Amygdala (tissue), 56 donors: ENCODE measurements around the gene PLCB4.

Experiments used
- DNase-seq, 56 donors: peaks; one replicate each; lab custom pipeline; 2025; lab: John Stamatoyannopoulos, UW

Gene PLCB4

DNA sequence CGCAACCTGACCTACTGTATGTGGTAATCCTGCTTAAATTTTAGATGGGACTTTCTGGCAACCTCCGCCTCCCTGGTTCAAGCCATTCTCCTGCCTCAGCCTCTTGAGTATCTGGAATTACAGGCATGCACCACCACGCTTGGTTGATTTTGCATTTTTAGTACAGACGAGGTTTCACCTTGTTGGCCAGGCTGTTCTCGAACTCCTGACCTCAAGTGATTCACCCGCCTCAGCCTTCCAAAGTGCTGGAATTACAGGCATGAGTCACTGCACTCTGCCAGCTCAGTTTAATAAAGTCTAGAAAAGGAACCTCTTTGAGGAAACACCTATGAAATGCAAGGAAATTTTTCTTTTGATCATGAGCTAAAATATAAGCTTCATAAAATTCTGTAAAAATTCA lies 9.0 kb upstream of the PLCB4 start:
- DNase-seq: no peak

DNA sequence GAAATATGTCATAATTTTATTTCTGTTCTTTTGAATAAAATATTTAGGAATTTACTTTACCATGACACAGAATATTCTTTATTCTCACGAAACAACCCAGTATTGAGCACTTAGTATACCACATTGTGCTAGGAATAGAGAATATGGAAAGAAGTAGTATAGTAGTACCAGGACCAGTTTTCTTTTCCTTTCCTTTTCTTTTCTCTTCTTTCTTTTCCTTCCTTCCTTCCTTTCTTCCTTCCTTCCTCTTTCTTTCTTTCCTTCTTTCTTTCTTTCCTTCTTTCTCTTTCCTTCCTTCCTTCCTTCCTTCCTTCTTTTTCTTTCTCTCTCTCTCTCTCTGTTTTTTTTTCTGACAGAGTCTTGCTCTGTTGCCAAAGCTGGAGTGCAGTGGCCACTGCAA lies 7.5 kb upstream of the PLCB4 start:
- DNase-seq: no peak

DNA sequence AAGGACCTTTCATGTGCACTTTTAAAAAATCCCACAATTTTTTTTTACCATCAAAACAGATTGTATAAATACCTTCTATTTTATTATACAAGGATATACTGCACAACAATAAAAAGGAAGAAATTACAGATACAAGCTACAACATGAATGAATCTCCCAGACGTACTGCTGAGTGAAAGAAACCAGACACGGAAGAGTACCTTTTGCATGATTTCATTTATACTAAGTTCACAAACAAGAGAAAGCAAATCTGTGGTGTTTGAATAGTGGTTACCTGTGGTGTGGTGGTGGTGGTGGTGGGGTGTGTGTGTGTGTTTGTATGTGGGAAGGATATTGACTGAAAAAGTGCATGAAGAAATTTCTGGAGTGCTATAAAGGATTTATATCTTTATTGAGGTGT lies 6.8 kb upstream of the PLCB4 start:
- DNase-seq: no peak

DNA sequence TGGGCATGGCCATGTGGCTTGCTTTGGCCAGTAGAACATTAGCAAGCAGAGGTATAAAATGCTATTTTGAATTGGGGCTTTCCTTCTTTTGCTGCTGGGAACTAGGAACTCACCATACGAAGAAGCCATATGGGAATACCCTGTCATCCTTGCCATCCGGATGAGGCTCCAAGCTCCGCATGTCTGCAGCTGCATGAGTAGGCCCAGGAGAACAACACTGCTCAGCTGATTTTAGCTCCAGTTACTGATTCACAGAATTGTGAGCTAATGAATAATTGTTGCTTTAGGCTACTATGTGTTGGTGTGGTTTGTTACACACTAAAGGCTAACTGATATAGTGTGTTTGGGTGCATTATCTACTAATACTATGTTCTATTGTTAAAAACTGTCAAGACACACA lies 2.7 kb upstream of the PLCB4 start:
- peak in 5 of 56 donors; percentile 0 to 5 (median 1) for DNase-seq

DNA sequence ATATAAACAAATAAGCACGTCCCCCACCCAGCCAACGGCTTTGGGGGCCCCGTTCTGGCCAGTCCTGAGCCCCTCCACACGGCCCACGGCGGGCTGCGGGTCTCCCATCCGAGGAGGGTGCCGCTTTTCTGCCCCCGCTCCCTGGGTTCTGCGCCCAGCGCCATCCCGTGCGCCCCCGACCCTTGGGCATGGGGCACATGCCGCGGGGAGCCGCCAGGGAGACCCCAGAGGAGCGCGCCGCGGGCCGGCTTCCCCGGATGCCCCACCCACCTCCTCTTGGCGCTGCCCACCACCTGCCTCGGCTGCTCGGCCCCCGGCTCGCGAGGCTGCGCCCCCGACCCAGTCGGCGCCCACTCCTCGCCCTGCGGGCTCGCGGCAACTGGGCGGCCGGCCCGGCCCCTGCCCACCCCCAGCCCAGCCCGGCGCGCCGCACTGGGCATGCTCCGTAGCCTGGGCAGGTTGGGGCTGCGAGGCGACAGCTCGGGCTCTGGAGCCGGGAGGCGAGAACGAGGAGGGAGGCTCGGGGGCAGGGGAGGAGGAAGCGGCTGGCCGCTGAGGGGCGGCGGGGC lies 570 bp upstream of the PLCB4 start:
- peak in 25 of 56 donors; percentile 0 to 50 (median 20) for DNase-seq

DNA sequence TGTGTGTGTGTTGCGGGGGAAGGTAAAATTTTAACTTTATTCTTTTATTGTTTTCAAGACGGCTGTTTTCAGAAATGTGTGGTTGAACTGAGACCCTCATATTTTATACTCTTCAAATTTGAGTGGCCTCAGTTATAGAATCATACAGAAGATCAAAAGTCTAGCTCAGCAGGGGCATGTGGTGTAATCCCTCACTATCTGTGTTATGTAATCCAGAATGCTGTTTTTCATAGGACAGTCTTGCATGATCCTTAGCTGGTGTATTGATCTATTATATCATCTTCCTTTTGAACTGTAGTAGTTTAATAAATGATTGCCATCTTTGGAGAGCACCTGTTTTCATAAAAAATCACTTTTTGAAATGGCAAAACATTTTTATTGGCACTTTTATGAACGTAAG lies 1.4 kb downstream of the PLCB4 start:
- no peak for DNase-seq

DNA sequence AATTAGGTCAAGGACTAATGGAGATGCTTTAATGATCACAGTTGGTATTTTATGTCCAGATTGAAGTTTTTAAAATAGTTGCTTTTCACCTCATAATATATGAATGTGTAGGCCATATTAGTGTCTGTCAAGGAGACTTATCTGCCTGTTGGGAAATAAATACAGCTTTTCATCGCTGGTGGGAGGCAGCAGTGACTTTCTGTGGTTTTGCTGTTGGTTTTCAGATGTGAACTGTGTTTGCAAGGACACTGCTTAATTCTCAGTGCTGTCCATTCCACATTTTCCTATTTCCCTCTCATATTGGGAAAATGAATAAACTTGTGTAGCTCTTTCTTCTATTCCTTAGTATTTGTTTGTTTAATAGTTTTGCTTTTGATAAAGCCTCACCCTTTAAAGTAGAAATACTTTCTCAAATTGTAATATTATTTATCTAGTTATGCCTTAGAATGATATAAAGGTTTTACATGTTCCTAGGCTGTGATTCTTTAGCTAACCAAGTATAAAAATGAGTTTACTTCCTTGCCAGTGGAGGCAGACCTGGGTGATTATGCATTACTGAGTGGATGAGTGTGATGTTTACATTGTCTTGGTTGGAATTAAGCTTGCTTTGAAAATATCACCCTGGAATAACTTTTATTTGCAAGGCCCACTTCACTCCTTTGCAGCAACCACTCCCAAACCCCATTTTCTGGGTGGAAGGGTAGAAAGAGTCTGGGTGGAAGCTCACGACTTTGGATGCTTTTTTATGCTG lies 3.3 kb downstream of the PLCB4 start:
- DNase-seq: no peak

DNA sequence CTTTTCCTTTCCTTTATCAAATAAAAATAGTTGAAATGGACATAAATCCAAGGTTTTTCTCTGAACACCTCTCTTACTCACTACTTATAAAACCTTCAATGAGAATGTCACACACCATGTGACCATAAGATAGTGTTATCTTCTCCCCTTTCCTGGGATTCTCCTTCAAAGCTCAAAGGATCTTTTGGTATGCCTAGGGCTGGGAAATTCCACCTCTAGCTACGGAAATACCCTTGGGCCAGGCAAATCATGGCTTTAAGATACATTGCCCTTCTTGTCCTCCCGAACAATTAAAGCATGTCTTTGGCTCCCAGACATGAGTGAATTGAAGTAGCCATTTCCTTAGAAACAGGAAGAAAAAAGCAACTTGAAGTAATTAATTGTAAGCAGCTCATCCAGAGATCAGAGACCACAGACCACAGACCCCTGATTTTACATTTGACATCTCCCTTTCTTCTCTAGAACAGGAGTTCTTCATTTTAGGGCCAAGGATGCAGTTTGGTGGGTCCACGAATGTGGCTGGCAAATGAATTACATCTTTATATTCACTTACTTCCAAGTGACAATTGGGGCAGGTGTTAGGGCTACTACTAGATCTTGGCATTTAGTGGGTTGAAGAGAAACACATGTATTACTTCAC lies 4.1 kb downstream of the PLCB4 start:
- no peak for DNase-seq

DNA sequence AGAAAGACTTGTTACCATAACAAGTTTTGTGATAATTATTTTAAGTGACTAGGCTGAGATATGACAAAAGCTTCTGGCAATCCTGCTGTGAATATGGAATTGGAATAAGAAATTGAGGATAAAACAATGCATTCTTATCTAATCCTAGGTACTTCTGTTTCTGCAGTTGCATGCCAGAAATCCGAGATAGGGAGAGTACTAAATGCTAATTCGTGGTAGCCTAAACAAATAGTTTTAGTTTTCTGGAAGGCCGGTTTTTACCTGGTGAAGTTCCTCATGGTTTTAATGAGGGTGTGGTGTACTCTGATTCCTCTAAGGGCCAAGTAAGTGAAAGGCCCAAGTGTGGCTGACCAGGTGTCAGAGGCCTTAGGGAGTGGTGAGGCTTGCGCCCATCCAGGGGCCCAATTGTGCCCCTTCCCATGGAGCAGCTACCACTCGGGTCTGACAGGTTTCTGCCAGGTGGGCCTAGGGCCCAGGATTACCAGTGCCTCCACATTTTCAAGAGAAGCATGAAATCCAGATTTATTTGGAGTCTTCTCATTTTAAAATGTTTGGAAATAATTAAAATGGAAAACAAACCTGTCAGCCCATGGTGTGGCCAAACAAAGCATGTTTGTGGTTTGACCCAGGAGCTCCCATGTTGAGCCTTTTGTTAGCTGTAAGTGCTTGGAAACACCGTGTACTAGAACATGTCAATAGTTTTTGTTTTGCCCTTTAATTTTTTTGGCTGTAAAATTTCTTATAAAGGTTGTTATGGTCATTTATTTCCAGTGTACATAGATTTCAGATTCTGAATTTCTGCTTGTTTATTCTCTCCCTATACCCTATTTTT lies 6.6 kb downstream of the PLCB4 start:
- DNase-seq: no peak

DNA sequence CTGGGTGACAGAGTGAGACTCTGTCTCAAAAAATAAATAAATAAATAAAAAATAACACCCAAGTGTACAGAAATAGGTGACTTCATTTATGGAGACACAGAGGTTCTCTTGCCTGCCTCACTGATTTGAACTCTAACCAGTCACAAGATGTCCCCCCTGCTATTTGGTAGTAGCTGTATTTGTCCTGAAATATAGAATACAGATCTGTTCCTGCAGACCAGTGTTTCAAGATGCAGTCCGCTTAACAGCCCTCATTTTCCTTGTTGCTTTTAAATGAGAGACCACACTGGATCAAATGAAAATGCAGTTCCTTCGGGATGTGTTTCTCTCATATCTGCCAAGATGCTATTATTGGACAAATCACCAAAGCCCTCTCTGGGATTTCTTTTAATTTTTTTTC lies 7.6 kb downstream of the PLCB4 start:
- no peak for DNase-seq

DNA sequence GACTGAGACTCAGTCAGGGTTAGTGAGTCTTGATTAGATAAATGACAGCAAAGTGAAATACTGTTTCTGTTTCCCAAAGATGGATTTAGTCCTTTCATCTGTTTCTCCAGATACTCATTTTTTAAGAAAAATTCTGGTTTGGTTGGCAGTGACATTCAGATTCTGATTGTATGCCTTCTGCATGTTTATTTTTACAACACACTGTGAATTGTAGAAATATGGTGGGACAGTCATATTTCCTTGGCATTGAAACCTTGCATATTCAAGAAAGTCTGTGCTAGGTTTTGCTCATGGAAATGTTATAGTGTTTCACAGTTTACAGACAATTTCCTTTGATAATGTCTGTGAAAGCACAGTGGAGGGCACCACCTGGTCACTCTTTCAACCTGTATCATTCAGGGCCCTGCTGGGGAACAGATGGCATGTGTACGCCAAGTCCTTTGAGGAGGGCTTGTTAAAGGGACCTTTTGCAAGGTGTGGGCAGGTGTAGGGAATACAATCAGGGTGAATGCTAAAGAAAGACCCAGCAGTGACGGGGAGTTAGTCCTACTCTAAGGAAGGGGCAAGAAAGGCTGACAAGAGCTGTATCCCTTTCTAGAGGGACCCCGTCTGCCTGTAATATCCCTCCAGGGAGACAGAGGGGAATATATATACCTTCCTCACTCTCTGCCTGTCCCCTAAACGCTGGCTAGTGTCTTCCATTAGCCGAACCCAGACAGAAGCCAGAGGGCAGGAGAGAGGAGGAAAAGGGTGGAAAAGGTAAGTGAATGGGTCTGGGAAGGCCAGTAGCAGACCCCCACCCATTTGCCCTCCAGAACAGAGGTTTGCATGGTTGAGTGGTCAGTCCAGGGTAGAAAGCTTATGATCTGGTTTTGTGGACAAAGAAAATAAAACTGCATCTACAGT lies 10.2 kb downstream of the PLCB4 start:
- DNase-seq: no peak

DNA sequence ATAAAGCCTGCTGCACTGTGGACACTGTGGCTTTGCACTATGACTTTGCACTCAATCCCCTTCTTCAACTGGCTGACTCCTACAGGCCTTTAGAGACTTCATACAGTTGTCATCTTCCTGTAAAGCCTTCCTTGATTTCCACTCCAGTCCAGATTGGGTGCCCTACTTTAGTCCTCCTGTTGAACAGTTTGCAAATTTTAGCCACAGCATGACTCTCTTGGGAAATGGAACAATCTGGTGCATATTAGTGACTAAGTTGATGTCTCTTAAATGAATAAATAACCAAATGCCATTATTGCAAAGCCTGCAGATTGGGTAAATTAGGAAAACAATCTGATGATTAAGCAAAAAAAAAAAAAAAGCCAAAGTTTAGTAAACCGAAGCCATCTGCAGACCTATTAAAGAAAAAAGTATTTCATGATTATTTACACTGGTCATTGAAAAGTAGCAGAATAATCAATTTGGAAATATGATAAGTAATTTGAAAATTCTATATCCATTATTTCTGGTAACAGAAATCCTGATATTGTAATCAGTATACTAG lies 12.6 kb downstream of the PLCB4 start:
- DNase-seq: no peak

DNA sequence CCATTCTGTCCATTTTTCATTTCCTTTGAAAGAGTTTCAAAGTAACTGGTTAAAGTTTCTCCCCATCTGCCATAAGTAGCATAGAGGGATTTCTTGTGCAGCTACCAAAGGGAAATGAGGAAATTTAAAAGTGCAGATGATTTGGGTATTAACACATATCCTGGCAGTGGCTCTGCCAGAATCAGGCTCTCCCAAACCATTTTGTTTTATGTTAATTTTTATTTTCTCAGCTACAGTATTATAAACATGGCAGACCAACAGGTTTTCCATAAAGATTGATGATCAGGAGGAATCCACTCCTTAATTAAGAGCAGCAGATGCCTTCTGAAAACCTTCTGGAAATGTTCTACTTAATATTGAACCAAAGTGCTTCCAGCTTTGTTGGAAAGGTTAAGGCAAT lies 13.9 kb downstream of the PLCB4 start:
- DNase-seq: no peak

DNA sequence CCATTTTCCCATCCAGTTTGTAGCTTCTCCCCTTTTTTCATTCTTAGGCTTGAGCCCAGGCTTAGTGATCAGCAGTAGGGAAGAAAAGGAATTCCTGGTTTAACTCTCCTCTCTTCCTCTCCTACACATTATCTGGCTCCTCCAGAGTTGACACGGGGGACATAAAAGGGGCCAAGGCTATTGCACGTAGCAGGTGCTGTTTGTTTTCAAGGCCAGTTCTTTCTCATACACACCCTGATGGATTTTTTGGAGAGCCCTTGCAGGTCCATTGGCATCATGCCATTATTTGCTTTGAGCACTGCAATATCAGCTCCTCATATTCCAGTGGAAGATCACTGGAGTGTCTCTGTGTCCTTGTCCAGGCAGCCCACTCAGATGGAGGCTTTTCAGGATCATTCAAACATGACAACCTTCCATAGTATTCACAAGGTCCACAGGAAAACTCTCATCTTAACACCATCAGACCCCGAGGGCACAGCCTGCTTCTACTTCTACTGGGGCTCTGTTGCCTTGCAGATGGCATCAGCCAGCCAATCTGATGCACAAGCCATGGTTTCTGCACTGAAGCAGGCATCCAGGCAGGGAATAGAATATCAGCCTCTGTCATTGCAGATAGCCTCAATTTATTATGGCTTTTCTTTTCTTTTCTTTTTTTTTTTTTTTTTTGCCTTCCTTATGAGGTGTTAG lies 18.8 kb downstream of the PLCB4 start:
- no peak for DNase-seq

DNA sequence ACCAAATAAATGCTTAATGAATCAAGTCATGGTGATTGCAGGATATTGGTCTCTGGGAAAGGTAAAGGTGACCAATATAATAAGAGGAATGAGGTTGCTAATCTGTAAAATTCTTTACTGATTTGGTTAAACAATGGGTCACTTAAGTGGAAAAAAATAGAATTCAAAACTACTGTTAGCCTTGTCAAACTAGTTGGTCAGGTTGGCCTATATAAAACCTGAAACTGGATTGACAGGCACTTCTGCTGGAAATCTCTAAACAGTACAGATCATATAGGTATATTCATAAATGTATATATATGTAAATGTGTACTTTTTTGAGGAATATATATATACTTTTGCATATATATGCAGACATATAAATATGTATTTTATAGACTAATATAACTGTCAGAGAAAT lies 19.7 kb downstream of the PLCB4 start:
- DNase-seq: no peak

DNA sequence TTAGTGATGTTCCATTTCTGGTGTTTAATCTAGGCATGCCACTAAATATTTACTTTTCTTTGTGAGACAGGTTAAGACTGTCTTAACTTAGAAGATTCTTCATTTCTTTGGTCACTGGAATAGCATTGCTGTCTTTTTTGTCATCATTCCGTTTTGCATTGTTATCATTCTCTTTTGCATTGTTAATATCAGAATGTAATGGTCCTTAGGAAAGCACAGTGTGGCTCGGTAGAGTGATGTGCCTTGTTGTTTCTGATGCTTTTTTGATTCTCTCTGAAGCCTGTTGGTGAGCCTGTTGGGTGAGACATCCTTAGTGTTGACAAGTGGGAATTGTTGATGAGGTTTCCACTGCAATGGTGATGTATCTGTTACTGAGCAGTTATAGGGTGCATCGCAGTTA lies 23.2 kb downstream of the PLCB4 start:
- DNase-seq: no peak

DNA sequence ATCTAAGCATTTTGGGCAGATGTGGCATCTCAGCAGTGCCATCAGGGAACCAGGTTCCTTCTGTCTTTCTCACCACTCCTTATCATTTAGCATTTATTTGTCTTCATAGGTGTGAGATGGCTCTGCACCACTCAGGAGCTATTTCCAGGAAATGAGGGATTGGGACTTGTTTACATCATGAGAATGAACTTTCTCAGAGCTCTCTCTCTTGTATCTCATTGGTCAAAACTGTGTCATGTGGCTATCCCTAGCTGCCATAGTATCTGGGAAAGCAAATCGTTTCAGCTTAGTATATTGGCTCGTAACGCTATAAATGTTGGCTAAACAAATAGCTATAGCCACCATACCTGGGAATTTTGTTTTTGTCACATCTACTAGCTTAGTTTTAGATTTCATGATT lies 23.8 kb downstream of the PLCB4 start:
- no peak for DNase-seq

DNA sequence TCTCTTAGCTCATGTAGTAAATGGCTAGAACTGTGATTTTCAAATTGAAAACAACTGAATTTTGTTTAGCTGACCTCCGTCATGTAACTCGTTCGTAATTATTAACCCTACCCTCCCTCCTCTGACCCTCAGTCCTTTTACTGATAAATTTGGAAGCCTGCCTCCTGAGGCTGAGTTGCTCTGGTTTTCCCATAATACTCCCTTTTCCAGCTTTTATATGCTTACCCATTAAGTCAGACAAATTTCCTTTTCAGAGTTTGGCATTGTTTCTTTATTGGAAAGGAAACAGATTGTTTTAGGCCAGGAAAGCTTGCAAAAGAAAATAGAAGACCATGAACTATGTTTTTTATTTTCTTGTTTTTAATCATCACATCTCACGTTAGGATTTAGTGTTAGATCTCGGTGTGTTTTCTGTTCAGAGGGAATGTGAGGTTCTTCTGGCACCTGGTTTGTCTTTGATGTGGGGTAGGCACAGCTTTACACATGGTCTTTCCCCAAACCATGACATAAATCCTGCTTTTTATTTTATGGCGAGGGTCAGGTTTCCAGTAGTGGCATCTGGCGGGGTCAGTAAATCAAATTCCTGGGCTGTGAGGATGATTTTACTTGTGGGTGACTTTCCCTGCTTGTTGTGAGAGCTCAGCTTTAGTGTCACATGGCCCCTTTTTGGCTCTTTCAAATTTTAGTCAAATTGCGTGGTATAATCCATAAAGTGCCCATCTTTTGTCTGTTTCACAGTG lies 24.5 kb downstream of the PLCB4 start:
- DNase-seq: no peak

DNA sequence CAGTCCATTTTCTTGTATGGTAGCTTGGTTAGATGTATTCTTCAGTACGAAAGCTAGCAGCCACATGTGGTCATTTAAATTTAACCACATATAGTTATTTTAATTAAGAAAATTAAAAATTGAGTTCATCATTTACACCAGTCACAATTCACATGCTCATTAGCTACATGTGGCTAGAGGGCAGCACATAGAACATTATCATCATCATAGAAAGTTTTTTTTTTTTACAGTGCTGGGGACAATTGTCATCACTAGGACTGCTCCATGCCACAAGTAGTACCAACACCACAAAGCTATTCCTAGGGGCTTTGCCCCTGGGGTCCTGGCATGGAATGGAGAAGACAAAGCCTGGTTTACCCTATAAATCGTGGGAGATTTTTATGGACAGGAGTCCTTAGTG lies 30.5 kb downstream of the PLCB4 start:
- DNase-seq: no peak
